HG03354 (cell line): ENCODE data around the gene RPL18.
"Not testable (repeated sequence)": the region's sequence is repeated elsewhere in the genome, so short reads cannot be mapped to it uniquely, and the experiment has no call there.

Experiments
- ATAC-seq: cut with Tn5 transposase; IDR thresholded peaks from one replicate; pipeline ENCODE4 v1.9.1; 2021; ENCODE audit warnings: mild to moderate bottlenecking; ENCODE audit not compliant: unreplicated experiment, poor library complexity, severe bottlenecking

RPL18 gene

DNA sequence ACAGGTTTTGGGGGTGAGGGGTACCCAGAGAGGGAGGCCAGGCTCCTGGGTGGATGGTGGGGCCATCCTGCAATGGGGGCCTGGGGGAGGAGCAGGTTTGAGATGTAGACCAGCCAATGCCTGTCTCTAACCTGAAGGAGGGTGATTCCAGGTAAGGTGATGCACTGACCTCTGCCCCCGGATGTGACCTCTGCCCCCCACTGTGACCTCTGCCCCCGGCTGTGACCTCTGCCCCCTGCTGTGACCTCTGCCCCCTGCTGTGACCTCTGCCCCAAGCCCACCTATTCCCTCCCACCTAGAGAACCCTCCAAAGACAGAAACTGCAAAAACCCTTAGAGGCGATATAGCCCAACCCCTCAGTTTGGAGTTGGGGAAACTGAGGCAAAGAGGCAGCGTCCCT is 22.7 kb downstream of the RPL18 start:
- ATAC-seq = no peak

DNA sequence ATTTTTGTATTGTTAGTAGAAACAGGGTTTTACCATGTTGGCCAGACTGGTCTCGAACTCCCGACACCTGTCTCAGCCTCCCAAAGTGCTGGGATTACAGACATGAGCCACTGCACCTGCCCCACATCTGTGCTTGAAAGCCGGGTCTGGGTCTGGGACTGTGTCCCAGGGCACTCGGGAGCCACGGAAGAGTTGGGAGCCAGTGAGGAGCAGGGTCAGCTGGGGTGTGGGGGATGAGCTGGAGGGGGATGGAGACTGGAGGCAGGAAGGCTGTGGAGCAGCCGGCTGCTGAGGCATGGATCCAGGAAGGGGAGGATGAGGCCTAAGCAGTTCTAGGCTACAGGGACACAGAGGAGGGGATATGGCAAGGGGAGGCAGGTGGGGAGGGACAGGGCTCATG is 23.1 kb downstream of the RPL18 start:
- ATAC-seq = no peak

DNA sequence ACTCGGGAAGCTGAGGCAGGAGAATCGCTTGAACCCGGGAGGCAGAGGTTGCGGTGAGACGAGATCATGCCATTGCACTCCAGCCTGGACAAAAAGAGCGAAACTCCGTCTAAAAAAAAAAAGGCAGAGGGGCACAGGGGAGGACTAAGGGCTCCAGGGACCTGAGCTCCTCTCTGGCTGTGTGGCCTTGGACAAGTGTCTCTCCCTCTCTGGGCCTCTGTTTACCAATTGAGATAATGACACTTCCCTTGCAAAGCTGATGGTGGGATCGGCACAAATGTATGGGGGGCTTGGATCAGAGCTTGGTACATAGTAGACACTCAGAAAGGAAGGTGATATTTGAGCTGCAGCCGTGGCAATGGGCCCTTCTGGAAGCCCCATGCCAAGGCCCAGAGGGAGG is 23.8 kb downstream of the RPL18 start:
- no peak for ATAC-seq

DNA sequence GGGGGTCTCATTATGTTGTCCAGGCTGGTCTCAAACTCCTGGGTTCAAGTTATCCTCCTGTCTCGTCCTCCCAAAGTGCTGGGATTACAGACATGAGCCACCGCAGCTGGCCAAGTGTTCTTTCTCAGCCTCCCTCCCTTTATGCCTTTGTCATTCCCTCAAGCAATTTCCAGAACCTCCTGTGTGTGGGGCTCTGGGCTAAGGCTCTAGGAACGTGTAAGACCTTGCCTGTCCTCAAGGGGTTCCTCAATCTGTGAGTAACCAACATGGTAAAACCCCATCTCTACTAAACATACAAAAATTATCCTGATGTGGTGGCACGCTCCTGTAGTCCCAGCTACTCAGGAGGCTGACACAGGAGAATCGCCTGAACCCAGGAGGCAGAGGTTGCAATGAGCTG is 28.0 kb downstream of the RPL18 start:
- ATAC-seq = no peak

DNA sequence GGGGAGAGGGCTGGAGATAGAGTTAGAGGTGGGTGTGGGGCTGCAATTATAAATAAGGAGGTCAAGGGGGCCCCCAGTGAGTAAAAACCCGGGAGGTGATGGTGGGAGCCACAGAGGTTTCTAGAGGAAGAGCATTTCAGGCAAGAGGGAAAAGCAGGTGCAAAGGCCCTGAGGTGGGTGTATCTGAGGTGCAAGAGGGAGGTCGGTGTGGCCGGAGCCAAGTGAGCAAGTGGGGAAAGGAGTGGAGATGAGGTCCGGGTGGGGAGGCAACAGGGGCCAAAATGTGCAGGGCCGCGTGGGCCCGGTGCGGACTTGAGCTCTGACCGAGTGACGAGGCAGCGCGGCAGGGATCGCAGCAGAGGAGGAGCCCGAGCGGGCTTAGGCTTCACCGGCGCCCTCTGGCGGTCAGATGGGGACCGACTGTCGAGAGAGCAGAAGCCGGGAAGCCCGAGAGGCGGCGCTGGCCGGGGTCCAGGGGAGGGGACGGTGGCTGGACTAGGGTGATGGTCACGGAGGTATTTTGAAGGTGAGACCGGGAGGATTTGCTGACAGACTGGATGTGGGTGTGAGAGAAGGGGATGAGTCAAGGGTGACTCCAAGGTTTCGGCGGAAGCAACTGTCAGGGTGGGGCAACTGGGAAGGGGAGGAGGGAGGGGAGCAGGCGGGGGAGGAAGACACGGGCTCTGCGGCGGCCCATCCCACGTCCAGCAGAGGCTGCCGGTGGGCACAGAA is 30.1 kb downstream of the RPL18 start:
- no peak for ATAC-seq

DNA sequence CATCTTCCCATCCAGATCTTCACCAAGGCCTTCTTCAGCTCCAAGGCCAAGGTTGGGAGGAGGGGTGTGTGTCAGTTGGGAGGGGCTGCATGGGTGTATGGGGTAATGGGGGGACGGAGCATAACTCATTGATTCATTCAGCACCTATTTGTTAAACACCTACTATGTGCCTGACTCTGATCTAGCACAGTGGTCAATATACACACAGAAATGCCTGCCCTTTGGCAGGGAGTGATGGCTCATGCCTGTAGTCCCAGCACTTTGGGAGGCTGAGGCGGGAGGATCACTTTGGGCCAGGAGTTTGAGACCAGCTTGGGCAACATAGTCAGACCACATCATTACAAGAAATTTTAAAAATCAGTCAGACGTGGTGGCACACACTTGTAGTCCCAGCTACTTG is 31.6 kb downstream of the RPL18 start:
- ATAC-seq = no peak

DNA sequence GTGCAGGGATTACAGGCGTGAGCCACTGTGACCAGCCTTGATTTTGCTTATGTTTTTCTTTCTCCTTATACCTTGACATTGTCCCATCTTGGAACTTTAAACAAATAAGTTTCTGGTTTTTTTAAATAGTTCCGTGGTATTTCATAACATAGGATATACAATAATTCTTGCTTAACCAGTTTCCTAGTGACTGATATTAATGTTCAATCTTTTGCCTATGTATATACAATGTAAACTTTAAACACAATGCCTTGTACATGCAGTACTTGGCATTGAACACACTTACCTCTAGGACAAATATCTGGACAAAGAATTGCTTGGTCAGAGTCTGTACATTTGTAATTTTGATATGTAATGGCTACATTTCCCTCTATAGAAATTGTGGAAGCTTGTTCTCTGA is 36.8 kb downstream of the RPL18 start:
- no peak for ATAC-seq

DNA sequence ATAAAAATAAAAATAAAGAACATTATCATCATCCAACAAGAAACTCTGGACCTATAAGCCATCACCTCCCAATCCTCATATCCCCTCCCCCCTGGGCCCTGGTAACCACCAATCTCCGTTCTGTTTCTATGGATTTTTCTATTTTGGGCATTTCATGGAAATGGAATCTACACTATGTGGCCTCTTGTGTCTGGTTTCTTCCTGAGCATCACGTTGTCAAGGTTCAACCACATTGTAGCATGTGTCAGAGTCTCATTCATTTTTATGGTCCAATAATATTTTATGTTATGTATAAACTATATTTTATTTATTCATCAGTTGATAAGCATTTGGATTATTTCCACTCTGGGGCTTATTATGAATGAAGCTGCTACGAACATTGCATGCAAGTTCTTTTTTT is 40.1 kb downstream of the RPL18 start:
- ATAC-seq = no peak

DNA sequence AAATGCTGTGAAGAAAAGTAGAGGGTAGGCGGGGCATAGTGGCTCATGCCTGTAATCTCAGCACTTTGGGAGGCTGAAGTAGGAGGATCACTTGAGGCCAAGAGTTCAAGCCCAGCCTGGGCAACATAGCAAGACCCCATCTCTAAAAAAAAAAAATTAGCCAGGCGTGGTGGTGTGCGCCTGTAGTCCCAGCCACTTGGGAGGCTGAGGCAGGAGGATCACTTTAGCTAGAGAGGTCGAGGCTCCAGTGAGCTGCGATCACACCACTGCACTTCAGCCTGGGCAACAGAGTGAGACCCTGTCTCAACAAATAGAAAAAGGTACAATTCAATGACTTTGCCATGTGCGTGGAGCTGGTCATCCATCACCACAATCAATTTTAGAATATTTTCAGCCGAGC is 41.1 kb downstream of the RPL18 start:
- not testable (repeated sequence) for ATAC-seq

DNA sequence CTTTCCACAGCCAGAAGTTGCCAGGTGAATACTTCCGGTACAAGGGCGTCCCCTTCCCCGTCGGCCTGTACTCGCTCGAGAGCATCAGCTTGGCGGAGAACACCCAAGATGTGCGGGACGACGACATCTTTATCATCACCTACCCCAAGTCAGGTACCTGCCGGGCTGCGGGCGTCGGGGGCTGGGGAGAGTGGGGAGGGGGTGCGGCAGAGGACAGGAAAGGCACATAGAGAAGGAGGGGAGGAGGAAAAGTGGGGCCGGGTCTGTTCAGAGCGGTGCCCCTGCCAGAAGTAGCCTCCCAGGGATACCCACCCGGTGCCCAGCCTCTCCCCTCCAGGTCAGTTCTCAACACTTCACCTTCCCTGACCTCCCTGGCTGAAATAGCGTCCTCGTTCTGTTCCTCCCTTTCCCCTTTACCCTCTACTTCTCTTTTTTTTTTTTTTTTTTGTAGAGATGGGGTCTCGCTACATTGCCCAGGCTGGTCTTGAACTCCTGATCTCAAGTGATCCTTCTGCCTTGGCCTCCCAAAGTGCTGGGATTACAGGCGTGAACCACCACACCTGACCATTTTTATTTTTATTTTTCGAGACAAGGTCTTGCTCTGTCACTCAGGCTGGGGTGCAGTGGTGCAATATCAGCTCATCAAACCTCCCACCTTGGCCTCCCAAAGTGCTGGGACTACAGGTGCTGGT is 42.9 kb downstream of the RPL18 start:
- no peak for ATAC-seq

DNA sequence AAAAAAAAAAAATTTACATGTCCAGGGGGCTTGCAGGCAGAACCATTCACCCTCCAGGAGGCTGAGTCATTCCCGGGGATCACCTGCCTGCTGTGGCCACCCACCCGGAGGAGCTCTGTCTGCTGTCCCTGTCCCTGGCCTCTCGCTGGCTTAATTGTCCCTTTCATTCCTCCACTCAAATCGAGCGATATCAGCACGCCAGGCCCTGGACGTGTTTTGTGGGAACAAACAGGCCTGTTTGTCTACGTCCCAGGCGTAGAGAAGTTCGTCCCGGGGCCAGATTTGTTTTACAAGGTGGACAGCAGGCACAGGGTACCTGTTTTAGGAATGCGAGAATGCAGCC is 45.8 kb downstream of the RPL18 start:
- no peak for ATAC-seq

DNA sequence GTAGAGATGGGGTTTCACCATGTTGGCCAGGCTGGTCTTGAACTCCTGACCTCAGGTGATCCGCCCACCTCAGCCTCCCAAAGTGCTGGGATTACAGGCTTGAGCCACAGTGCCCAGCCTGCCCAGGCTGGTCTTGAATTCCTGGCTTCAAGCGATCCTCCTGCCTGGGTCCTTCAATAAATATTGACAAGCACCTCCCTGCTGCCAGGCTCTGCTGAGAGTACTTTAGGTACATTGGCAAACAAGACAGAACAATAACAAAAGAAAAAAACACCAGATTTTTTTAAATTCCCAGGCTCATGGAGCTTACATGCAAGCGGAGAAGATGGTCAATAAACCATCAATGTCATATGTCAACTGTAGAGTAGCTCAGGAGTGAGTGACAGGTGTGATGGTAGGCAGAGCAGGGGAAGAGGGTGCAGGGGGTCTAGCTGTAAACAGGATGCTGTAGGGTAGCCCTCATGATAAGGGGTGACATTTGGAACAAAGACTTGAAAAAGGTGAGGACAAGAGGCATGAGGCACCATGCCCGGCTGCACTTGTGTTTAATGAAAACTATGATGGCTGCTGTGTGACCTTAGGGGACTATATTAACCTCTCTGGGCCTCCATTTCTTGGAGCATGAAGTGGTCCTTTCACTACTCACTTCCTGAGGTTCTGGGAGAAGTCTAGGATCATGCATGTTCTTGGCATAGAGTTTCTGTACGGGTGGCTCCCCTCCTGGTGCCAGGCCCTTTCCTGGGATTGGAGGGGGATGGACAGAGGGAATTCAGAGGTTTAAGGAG is 47.4 kb downstream of the RPL18 start:
- ATAC-seq = no peak

DNA sequence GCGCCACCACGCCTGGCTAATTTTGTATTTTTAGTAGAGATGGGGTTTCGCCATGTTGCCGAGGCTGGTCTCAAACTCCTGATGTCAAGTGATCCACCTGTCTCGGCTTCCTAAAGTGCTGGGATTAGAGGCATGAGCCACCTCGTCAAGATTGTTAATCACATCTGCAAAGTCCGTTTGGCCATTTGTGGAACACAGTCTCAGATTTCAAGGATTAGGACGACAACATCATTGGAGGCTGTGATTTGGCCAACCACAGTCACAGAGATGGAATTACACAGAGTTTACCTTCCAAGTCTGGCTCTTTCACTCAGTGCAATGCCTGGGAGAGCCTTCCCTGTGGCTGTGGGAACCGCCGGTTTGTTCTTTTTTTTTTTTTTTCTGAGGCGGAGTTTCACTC is 49.2 kb downstream of the RPL18 start:
- ATAC-seq = no peak

DNA sequence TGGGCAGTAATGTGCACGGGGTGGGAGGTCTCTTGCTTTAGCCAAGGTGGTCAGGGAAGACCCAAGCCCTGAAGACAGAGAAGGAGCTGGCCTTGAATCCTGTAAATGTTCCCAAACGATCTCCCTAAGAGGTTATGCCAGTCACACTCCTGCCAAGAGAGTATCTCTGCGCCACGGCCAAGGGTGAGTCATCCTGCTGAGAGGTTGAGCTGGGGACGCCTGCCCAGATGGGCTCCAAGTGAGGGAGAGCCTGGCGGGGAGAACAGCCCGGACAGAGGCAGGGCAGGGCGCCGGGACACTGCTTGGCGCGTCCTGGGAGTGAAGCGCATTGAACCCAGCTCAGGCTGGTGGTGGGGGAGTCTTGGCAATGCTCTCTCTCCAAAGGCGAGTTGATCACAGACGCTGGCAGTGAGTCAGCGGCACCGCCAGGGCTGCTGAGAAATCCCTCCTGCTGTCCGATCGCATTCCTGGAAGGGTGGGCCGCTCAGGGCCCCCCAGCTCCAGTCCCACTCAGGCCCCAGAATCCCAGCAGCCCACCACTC is 50.6 kb downstream of the RPL18 start:
- no peak for ATAC-seq
